GF-D8 (cell line): ENCODE measurements around the gene MAP1B.

ENCODE experiments used
- DNase-seq: peaks from one replicate; lab custom pipeline; 2025; lab: John Stamatoyannopoulos, UW

The MAP1B gene

GRCh38 chr5:72252008-72252407, 144.7 kb downstream of the MAP1B start:
- DNase-seq: no peak

- no peak for DNase-seq
Measured at GRCh38 chr5:72252574-72253155, 145.4 kb downstream of the MAP1B start.

GRCh38 chr5:72255237-72255636, 148.0 kb downstream of the MAP1B start:
- DNase-seq: no peak

GRCh38 chr5:72255670-72256069, 148.4 kb downstream of the MAP1B start:
- no peak for DNase-seq

- DNase-seq: no peak
Measured at GRCh38 chr5:72256536-72256935, 149.3 kb downstream of the MAP1B start.
